ENCODE measurements around the gene SOX30. TPM values are rescaled to one million over a fixed set of nuclear protein-coding genes. Genes with fewer than 3 reads are reported as not detected.

SOX30 gene
- polyA plus RNA-seq, 2 of the 4 experiments (the other 2 are of a cell fraction), result 0.08 to 0.10 TPM

GRCh38 chr5:157613385-157614245, 38.6 kb downstream of the SOX30 start (continued):
- no peak for TF ChIP-seq CTCF (IDR thresholded peaks at IDR 0.05)

- CTCF ChIA-PET, result interaction anchor here (1.2 to 1.9 kb wide), 3 partner anchors 131 to 284 kb away, joined by 3 to 6 read pairs (median 3); partner anchors contain the start of gene LSM11
- Histone ChIP-seq H3K4me3 (no peak overlapping the region), H3K4me2 (no peak overlapping the region), H3K27ac (no peak overlapping the region), H3K4me1 (peaks cover 11% of the 10 kb centered on the region), H3K9me3 (no peaks in the 10 kb centered on the region)
- no peak for TF ChIP-seq CBX2 (IDR thresholded peaks at IDR 0.05; ENCODE audit: borderline replicate concordance, low read depth)
- TF ChIP-seq USF2 (IDR thresholded peaks at IDR 0.05), result no peak
- no peak for TF ChIP-seq FOSL2 (IDR thresholded peaks at IDR 0.05)
- no peak for TF ChIP-seq FOSL2 (CRISPR knock-in tag; IDR thresholded peaks at IDR 0.05)
- TF ChIP-seq HOXA7 (CRISPR knock-in tag; IDR thresholded peaks at IDR 0.05), result no peak
- no peak for TF ChIP-seq EHF (CRISPR knock-in tag; IDR thresholded peaks at IDR 0.05)
- no peak for TF ChIP-seq HOXB5 (CRISPR knock-in tag; IDR thresholded peaks at IDR 0.05)
- TF ChIP-seq EHMT2 (IDR thresholded peaks at IDR 0.05; ENCODE audit: low read depth), result no peak
- no peak for TF ChIP-seq PBX3 (IDR thresholded peaks at IDR 0.05)
- no peak for FAIRE-seq
- no peak for DNase-seq (ENCODE audit: low read depth in 1 of 2, low spot score in 1 of 2)
- POLR2A ChIA-PET, result no interaction called here
- 89% methylated on average over 5 of the region's 5 CpGs for WGBS (ENCODE audit: missing lambda C conversion rate)
- ATAC-seq, result no peak
Observed at GRCh38 chr5:157612581-157612980, 39.7 kb downstream of the SOX30 start.

GRCh38 chr5:157611571-157612476, 40.4 kb downstream of the SOX30 start:
- no peak for DNase-seq (ENCODE audit: low read depth in 1 of 2, low spot score in 1 of 2)
- POLR2A ChIA-PET, result no interaction called here
- no peak overlapping the region for H3K4me3 ChIP-seq
- no peak overlapping the region for H3K4me2 ChIP-seq
- H3K27ac ChIP-seq, result no peak overlapping the region
- ATAC-seq, result no peak
- H3K9me3 ChIP-seq, result no peaks in the 10 kb centered on the region
- CTCF ChIA-PET, result interaction anchor here (0.6 to 1.9 kb wide), 4 partner anchors 132 to 427 kb away, joined by 3 to 6 read pairs (median 3); partner anchors contain the start of gene LSM11
- TF ChIP-seq RARB (CRISPR knock-in tag; IDR thresholded peaks at IDR 0.05) (no peak), HDAC2 (IDR thresholded peaks at IDR 0.05) (no peak), NPAS2 (CRISPR knock-in tag; IDR thresholded peaks at IDR 0.05; ENCODE audit: borderline replicate concordance) (no peak), RFX5 (IDR thresholded peaks at IDR 0.05) (no peak), ATOH8 (CRISPR knock-in tag; IDR thresholded peaks at IDR 0.05; ENCODE audit: low read depth) (no peak), POLR2AphosphoS2 (conservative IDR thresholded peaks at IDR 0.05; ENCODE audit: low read length) (no peak), ZFP36 (IDR thresholded peaks at IDR 0.05; ENCODE audit: borderline replicate concordance, partially characterized antibody) (no peak), KDM1A (IDR thresholded peaks at IDR 0.05; ENCODE audit: low read depth) (no peak), HEYL (CRISPR knock-in tag; IDR thresholded peaks at IDR 0.05) (no peak), BHLHE40 (IDR thresholded peaks at IDR 0.05; ENCODE audit: low read depth, low read length) (no peak), POLR2A (IDR thresholded peaks at IDR 0.05; ENCODE audit: low read length) (no peak), MAX (IDR thresholded peaks at IDR 0.05) (no peak), PBX3 (IDR thresholded peaks at IDR 0.05) (no peak), USF2 (IDR thresholded peaks at IDR 0.05) (no peak)
- FAIRE-seq, result no peak
- 79% methylated on average over 10 of the region's 10 CpGs for WGBS (ENCODE audit: missing lambda C conversion rate)
- H3K4me1 ChIP-seq, result peaks cover 19% of the 10 kb centered on the region

Data from A549 (cell line).